GM18502 (cell line): ENCODE measurements around the gene TMEM167A.

ENCODE experiments used
- ATAC-seq: cut with Tn5 transposase; IDR thresholded peaks from one replicate; pipeline ENCODE4 v1.9.1; 2021; ENCODE audit warnings: mild to moderate bottlenecking; ENCODE audit not compliant: unreplicated experiment, poor library complexity

Gene TMEM167A

GRCh38 chr5:83038924-83039323, 38.3 kb downstream of the TMEM167A start:
- no peak for ATAC-seq

- ATAC-seq: no peak
Observed at GRCh38 chr5:83036991-83037575, 40.1 kb downstream of the TMEM167A start.

- no peak for ATAC-seq
Observed at GRCh38 chr5:83035373-83036100, 41.7 kb downstream of the TMEM167A start.

GRCh38 chr5:83034528-83035207, 42.5 kb downstream of the TMEM167A start:
- no peak for ATAC-seq

GRCh38 chr5:83034036-83034435, 43.2 kb downstream of the TMEM167A start:
- ATAC-seq: no peak

- ATAC-seq: no peak
Observed at GRCh38 chr5:83031381-83031780, 45.8 kb downstream of the TMEM167A start.

GRCh38 chr5:83029912-83030311, 47.3 kb downstream of the TMEM167A start:
- no peak for ATAC-seq

GRCh38 chr5:83026930-83027687, 50.1 kb downstream of the TMEM167A start:
- ATAC-seq: peak; percentile 84

GRCh38 chr5:83026516-83026915, 50.7 kb downstream of the TMEM167A start:
- ATAC-seq: peak; percentile 59

GRCh38 chr5:83025690-83026478, 51.3 kb downstream of the TMEM167A start:
- no peak for ATAC-seq

GRCh38 chr5:83022334-83022733, 54.9 kb downstream of the TMEM167A start:
- ATAC-seq: no peak

- ATAC-seq: no peak
Observed at GRCh38 chr5:83015676-83016075, 61.5 kb downstream of the TMEM167A start.

GRCh38 chr5:83011985-83012384, 65.2 kb downstream of the TMEM167A start:
- peak; percentile 99 for ATAC-seq

- ATAC-seq: no peak
Observed at GRCh38 chr5:83009408-83009807, 67.8 kb downstream of the TMEM167A start.

- ATAC-seq: no peak
Observed at GRCh38 chr5:83007755-83008154, 69.4 kb downstream of the TMEM167A start.

- no peak for ATAC-seq
Observed at GRCh38 chr5:83006683-83007283, 70.4 kb downstream of the TMEM167A start.

GRCh38 chr5:83003791-83004190, 73.4 kb downstream of the TMEM167A start:
- ATAC-seq: no peak
